ENCODE results near the gene POU6F2.

DNA sequence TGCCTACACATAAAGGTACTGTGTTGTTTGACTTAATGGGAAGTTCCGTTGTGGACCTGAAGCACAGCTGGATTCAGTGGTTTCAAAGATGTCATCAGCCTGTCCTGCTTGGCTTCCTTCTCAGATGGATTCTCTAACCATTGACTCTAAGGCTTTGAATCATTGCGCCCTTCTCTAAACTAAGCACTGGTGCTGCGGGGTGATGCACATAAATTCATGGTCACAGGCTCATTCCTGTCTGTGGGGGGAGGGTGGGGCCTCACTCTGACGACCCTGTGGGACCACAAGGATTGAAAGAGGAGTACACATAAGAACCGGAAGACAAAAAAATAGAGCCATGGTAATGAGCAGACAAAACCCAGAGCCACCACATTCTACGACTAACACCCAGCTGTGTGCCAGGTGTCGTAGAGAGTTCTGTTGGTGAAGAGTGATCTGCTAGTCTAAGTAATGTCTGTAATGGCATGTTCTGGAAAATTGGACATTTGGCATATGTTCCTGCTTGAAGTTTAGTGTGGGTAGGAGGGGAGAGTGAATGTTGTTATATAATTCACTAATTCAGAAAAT is 491.2 kb downstream of the POU6F2 start:
- TF ChIP-seq CTCF (IDR thresholded peaks at IDR 0.05) (no peak), POLR2A (IDR thresholded peaks at IDR 0.05) (no peak)
